Fibroblast of villous mesenchyme (primary cell): ENCODE data around the gene ESYT2. TPM values are rescaled to one million over a fixed set of nuclear protein-coding genes. Genes with fewer than 3 reads are reported as not detected.

Experiments used
- DNase-seq: peaks from one replicate; pipeline ENCODE4 v3.0.0-alpha.2; 2010; ENCODE audit warnings: low read depth
- H3K4me3 ChIP-seq: 2 replicates; pipeline ENCODE4 v1.5.1; 2011; ENCODE audit warnings: low read depth, mild to moderate bottlenecking, low read length
- CTCF ChIP-seq: IDR thresholded peaks from 2 replicates; pipeline ENCODE4 v1.5.1; 2012; ENCODE audit warnings: low read depth, mild to moderate bottlenecking, low read length; ENCODE audit not compliant: insufficient read depth
- total RNA-seq: library from RNA; depleted of rRNA; stranded (reverse); fragments of >200 nt; gene quantifications from 2 replicates; pipeline ENCODE4 v1.2.3, GENCODE V29; 2012

The ESYT2 gene
- total RNA-seq, 1 donor, result 75.1 TPM

GRCh38 chr7:158783595-158783994, 45.7 kb downstream of the ESYT2 start:
- TF ChIP-seq CTCF, result no peak
- DNase-seq, result no peak

GRCh38 chr7:158782761-158783401, 46.4 kb downstream of the ESYT2 start:
- no peak overlapping the region for H3K4me3 ChIP-seq
- DNase-seq, result peak; percentile 63
- peak; percentile 45 for TF ChIP-seq CTCF

More at GRCh38 chr7:158783595-158783994, 45.7 kb downstream of the ESYT2 start:
- no peak overlapping the region for H3K4me3 ChIP-seq

GRCh38 chr7:158781974-158782664, 47.2 kb downstream of the ESYT2 start:
- no peak for TF ChIP-seq CTCF
- DNase-seq, result no peak
- H3K4me3 ChIP-seq, result no peak overlapping the region

GRCh38 chr7:158781217-158781973, 47.9 kb downstream of the ESYT2 start:
- TF ChIP-seq CTCF, result no peak
- DNase-seq, result no peak
- H3K4me3 ChIP-seq, result no peak overlapping the region

GRCh38 chr7:158779061-158780000, 50.0 kb downstream of the ESYT2 start:
- DNase-seq, result no peak
- TF ChIP-seq CTCF, result no peak
- H3K4me3 ChIP-seq, result no peak overlapping the region

GRCh38 chr7:158778471-158778870, 50.8 kb downstream of the ESYT2 start:
- peak; percentile 49 for DNase-seq
- H3K4me3 ChIP-seq, result no peak overlapping the region
- TF ChIP-seq CTCF, result no peak
